Activated CD8-positive, alpha-beta T cell treated with anti-CD3 and anti-CD28 coated beads for 36 hours (primary cell): ENCODE measurements around the gene CEP152. TPM values are rescaled to one million over a fixed set of nuclear protein-coding genes. Genes with fewer than 3 reads are reported as not detected.

Experiments used
- ATAC-seq: fragments of 200-7000 bp; cut with Tn5 transposase; one replicate; pipeline ENCODE4 v1.10.0; 2021; ENCODE audit warnings: mild to moderate bottlenecking, moderate library complexity
- CTCF ChIA-PET: fragments of 350-600 bp; sonication (Branson Sonifier 250); formaldehyde crosslinking; loops from one replicate; lab custom pipeline; 2021; ENCODE audit warnings: antibody characterized with exemption; lab: Charles Lee
- POLR2A ChIA-PET: fragments of 350-600 bp; sonication (Branson Sonifier 250); formaldehyde crosslinking; loops from one replicate; lab custom pipeline; 2021; ENCODE audit warnings: antibody characterized with exemption; lab: Charles Lee
- DNase-seq: peaks from one replicate; pipeline ENCODE4 v3.0.0-alpha.2; 2020
- H3K27ac Mint-ChIP-seq: one replicate; pipeline ENCODE4 v1.8.0; 2021; ENCODE audit warnings: mild to moderate bottlenecking, mixed read lengths
- H3K27me3 Mint-ChIP-seq: one replicate; pipeline ENCODE4 v1.8.0; 2021; ENCODE audit warnings: mixed read lengths
- H3K36me3 Mint-ChIP-seq: one replicate; pipeline ENCODE4 v1.8.0; 2021; ENCODE audit warnings: low read depth, mixed read lengths
- H3K4me1 Mint-ChIP-seq: one replicate; pipeline ENCODE4 v1.8.0; 2021; ENCODE audit warnings: low read depth, mixed read lengths
- H3K4me3 Mint-ChIP-seq: one replicate; pipeline ENCODE4 v1.8.0; 2021; ENCODE audit warnings: mild to moderate bottlenecking, moderate library complexity, mixed read lengths
- H3K9me3 Mint-ChIP-seq: one replicate; pipeline ENCODE4 v1.8.0; 2021; ENCODE audit warnings: mixed read lengths
- intact Hi-C: fragments of 100-400 bp; cut with micrococcal nuclease; formaldehyde crosslinking; loops from one replicate; pipeline ENCODE4 v1.10.0; 2022
- total RNA-seq, 2 experiments: library from RNA; stranded (reverse); gene quantifications; one replicate each; pipeline ENCODE4 v1.2.3, GENCODE V29; 2021
- TF ChIP-seq, protein P1 (sequence below): fragments of 200-600 bp; IDR thresholded peaks from one replicate; pipeline ENCODE4 v1.8.0; 2022; ENCODE audit warnings: antibody characterized with exemption, mild to moderate bottlenecking

Gene CEP152
- total RNA-seq, 2 experiments from 2014 or later: 39.2 to 39.7 TPM

DNA sequence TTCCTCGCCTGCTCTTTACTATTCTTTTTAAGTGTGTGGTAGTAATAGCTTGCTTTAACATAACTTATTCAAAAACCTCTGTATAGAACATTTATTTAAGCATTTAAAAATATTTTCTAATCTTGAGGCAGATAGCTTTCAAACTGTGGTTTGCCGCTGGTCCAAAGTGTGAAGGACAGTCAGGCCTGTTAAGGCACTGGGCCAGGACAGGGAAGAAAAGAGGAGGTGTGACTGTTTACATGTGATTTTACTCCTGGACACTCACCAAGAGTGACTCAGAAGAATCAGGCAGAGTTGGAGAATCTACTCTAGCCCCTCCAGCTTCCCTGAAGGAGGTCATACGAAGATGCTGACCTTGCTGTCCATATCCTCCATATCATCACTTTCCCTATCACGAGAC is 44.7 kb downstream of the CEP152 start:
- Mint-ChIP-seq H3K36me3 (peaks cover 61% of the 10 kb centered on the region), H3K4me1 (no peaks in the 10 kb centered on the region), H3K9me3 (no peaks in the 10 kb centered on the region), H3K27ac (no peak overlapping the region), H3K4me3 (no peak overlapping the region), H3K27me3 (no peaks in the 10 kb centered on the region)
- ChIA-PET CTCF (interaction anchor here (0.8 kb wide), 1 partner anchor 656 kb away, joined by 3 read pairs; no protein-coding TSS in a partner anchor), POLR2A (no interaction called here)
- DNase-seq (no peak), ATAC-seq (no peak)
- TF ChIP-seq, protein P1, sequence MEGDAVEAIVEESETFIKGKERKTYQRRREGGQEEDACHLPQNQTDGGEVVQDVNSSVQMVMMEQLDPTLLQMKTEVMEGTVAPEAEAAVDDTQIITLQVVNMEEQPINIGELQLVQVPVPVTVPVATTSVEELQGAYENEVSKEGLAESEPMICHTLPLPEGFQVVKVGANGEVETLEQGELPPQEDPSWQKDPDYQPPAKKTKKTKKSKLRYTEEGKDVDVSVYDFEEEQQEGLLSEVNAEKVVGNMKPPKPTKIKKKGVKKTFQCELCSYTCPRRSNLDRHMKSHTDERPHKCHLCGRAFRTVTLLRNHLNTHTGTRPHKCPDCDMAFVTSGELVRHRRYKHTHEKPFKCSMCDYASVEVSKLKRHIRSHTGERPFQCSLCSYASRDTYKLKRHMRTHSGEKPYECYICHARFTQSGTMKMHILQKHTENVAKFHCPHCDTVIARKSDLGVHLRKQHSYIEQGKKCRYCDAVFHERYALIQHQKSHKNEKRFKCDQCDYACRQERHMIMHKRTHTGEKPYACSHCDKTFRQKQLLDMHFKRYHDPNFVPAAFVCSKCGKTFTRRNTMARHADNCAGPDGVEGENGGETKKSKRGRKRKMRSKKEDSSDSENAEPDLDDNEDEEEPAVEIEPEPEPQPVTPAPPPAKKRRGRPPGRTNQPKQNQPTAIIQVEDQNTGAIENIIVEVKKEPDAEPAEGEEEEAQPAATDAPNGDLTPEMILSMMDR: no peak
- intact Hi-C loops: no loop called here

GRCh38 chr15:48765022-48765421 is 45.8 kb downstream of the CEP152 start:
- intact Hi-C loops: no loop called here
- Mint-ChIP-seq H3K9me3 (no peaks in the 10 kb centered on the region), H3K27me3 (no peaks in the 10 kb centered on the region), H3K27ac (no peak overlapping the region), H3K4me1 (no peaks in the 10 kb centered on the region), H3K36me3 (peaks cover 55% of the 10 kb centered on the region), H3K4me3 (no peak overlapping the region)
- TF ChIP-seq, protein P1: no peak
- ChIA-PET CTCF (no interaction called here), POLR2A (no interaction called here)
- DNase-seq: no peak
- no peak for ATAC-seq

DNA sequence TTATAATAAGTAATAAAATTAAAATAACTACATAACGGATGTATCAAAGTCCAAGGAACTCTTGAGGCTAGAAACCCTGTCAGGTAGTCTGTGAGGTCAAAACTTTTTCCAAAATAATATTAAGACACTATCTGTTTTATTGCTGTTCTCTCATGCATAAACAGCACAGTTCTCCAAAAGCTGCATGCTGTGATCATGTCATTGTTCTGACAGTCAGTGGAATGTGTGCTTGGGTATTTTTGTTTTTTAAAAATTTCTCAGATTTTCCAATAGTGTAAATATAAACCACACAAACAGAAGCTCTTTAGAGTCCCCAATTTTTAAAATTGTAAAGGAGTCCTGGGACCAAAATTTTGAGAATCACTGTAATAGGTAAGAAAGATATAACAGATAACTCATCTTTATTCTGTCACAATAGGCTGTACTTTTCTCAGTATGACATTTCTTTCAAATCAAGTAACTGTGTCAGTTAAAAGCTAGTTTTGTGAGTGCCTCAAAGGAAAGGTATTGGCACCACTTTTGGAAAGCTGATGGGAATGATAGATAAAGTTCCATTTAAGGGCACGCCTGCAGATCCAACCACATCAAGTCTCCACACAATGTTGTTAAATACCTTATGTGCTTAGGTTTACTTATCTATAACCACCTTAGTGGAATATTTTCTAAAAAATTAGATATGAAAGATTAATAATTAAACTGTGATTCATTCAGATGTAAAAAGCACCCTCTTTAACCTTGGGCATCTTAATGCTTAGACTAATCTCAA is 49.3 kb downstream of the CEP152 start:
- no peak overlapping the region for H3K4me3 Mint-ChIP-seq
- POLR2A ChIA-PET: no interaction called here
- H3K36me3 Mint-ChIP-seq: peaks cover 48% of the 10 kb centered on the region
- no peaks in the 10 kb centered on the region for H3K27me3 Mint-ChIP-seq
- intact Hi-C loops: no loop called here
- CTCF ChIA-PET: no interaction called here
- DNase-seq (no peak), ATAC-seq (no peak)
- H3K27ac Mint-ChIP-seq: no peak overlapping the region
- no peaks in the 10 kb centered on the region for H3K9me3 Mint-ChIP-seq
- TF ChIP-seq, protein P1: no peak
- no peaks in the 10 kb centered on the region for H3K4me1 Mint-ChIP-seq

- Mint-ChIP-seq H3K4me1 (no peaks in the 10 kb centered on the region), H3K9me3 (no peaks in the 10 kb centered on the region), H3K27me3 (no peaks in the 10 kb centered on the region), H3K36me3 (peaks cover 47% of the 10 kb centered on the region), H3K4me3 (no peak overlapping the region), H3K27ac (no peak overlapping the region)
- CTCF ChIA-PET: no interaction called here
- ATAC-seq: no peak
- POLR2A ChIA-PET: no interaction called here
- TF ChIP-seq, protein P1: no peak
- DNase-seq: no peak
- intact Hi-C loops: no loop called here
Measured at GRCh38 chr15:48759921-48760320, 50.9 kb downstream of the CEP152 start.

DNA sequence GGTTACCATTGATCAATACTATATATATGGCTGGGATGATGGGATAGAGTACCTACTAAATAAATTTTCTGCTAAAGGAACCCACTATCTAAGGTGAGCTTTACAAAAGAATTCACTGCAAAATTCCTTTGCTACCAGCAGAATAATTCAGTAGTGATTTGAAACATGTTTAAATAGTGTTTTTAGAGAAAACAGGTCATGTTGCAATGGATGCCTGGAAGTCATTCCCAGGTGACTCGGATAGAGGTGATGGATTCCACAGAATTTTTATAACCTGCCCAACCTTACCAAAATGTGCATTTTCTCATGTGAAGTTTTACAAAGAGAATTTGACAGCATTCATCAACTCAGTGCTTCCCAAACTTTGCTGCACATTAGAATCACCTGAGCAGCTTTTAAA is 53.2 kb downstream of the CEP152 start:
- Mint-ChIP-seq H3K27ac (no peak overlapping the region), H3K27me3 (no peaks in the 10 kb centered on the region), H3K36me3 (peaks cover 47% of the 10 kb centered on the region), H3K9me3 (no peaks in the 10 kb centered on the region), H3K4me3 (no peak overlapping the region), H3K4me1 (no peaks in the 10 kb centered on the region)
- DNase-seq: no peak
- intact Hi-C loops: no loop called here
- ATAC-seq: no peak
- CTCF ChIA-PET: interaction anchor here (0.9 kb wide), 1 partner anchor 39 kb away, joined by 3 read pairs; no protein-coding TSS in a partner anchor
- POLR2A ChIA-PET: no interaction called here
- TF ChIP-seq, protein P1: no peak
